ENCODE measurements around the gene COG1.

COG1 gene

DNA sequence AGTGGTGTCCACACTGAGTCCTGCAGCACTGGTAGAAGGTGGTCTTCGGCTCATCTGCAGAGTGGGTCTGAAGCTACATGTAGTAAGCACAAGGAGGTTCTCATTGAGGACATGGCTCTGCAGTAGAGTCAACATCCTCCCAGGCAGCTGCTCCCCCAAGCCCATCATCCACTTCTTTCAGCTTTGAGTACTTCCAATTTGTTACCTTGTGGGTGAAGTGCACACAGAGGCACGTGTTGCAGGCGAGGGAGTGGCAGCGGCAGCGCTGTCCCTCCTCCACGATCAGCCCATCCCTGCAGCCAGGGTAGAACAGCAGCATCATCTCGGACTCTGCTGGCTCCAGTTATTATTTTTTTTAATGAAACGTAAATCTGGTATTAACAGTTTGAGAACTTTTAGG, 29.8 kb upstream of the COG1 start:
- H3K27ac ChIP-seq, result no peak overlapping the region
- TF ChIP-seq, protein P1, sequence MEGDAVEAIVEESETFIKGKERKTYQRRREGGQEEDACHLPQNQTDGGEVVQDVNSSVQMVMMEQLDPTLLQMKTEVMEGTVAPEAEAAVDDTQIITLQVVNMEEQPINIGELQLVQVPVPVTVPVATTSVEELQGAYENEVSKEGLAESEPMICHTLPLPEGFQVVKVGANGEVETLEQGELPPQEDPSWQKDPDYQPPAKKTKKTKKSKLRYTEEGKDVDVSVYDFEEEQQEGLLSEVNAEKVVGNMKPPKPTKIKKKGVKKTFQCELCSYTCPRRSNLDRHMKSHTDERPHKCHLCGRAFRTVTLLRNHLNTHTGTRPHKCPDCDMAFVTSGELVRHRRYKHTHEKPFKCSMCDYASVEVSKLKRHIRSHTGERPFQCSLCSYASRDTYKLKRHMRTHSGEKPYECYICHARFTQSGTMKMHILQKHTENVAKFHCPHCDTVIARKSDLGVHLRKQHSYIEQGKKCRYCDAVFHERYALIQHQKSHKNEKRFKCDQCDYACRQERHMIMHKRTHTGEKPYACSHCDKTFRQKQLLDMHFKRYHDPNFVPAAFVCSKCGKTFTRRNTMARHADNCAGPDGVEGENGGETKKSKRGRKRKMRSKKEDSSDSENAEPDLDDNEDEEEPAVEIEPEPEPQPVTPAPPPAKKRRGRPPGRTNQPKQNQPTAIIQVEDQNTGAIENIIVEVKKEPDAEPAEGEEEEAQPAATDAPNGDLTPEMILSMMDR (IDR thresholded peaks at IDR 0.05), result no peak
- TF ChIP-seq ZFX (IDR thresholded peaks at IDR 0.05; ENCODE audit: borderline replicate concordance), result no peak

DNA sequence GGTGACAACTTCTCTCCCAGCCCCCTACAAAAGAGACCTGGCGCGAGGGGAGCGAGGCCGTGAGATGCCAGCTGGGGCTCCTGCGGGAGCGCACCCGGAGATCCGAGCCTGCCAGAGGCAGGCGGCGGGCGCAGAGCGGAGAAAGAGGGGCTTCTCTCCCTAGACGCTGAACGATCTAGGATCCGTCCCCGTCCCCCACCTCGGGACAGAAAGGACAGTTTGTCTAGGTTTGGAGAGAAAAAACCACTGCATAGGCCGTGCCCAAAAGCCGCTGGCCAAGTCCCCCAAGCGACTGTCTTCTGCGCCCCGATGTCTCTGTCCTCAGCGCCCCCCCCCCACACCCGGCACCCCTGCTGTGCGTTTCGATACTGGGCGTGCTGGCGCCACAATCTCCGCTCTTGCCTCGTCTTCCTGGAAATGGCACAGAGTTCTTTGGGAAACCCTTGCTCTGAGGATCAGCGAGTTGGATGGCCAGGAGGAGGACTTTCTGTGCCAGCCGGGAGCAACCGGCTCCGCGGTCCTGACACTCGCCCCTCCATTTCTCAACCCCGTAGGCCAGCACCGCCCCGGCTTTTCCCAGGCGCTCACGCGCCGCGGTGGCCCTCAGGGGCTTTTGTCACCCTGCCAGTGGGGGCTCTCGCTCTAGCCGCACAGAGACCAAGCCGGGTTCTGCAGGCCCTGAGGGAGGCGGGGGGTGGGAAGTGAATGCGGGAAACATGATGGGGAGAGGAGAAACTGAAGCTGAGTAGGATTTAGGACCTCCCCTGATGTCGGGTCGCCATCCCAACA, 27.0 kb upstream of the COG1 start:
- TF ChIP-seq, protein P1 (IDR thresholded peaks at IDR 0.05), result no peak
- no peak for TF ChIP-seq ZFX (IDR thresholded peaks at IDR 0.05; ENCODE audit: borderline replicate concordance)
- H3K27ac ChIP-seq, result no peak overlapping the region

DNA sequence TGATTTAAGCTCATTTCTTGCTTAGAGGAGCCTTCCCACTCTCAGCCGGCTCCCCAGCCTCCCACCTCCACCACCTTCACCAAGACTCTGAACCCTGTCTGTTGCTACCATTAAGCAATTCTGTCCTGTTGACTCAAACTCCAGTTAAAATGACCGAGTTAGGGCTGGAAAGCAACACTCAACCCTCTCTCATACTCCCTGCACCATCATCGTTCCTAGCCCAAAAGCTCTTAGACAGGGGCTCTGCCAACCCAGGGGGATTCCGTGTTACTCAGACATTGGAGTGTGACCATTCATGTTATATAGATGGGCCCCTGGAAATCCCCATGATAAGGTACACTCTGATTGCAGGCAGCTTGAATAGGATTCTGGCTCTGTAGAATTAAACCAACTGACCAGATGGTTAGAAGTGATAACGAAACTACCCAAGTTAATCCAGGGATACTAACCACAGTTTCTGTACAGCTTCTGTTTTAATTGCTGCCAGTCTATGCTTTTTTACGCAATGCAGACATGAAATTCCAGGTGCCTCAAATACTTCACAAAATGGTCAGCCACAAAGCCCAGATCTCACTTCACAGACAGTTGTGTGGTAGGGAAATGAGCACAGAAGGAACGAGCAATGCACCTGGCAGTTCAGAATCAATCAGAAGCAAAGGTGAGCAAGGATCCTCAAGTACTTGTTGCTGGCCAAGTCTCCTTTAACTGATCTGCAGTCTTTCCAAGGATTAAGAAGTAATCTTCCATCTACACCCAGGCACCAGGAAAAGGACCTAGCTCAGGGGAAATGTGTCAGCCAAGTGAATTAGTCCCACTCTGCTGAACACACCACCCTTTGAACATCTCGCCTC, 25.9 kb upstream of the COG1 start:
- no peak overlapping the region for H3K27ac ChIP-seq
- no peak for TF ChIP-seq ZFX (IDR thresholded peaks at IDR 0.05; ENCODE audit: borderline replicate concordance)
- TF ChIP-seq, protein P1 (IDR thresholded peaks at IDR 0.05), result no peak

DNA sequence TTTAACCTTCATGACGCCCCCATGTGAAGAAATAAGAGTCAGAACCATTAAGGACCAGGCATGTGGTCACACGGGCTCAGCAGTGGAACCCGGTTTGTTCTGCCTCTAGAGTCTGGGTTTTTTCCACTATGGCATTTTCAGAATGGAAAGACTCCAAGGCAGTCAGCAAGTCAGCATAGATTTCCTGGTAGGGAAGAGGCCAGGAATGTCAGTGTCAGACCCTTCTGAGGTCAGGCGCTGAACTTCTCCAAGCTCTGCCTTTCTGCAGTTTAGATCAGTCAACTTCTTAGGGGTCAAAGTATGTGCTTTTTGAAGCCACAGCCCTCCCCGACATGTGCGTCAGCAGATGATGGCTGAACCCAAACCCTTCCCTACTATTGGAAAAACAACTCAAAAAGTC, 24.2 kb upstream of the COG1 start:
- H3K27ac ChIP-seq, result no peak overlapping the region
- TF ChIP-seq, protein P1 (IDR thresholded peaks at IDR 0.05), result no peak
- TF ChIP-seq ZFX (IDR thresholded peaks at IDR 0.05; ENCODE audit: borderline replicate concordance), result no peak

DNA sequence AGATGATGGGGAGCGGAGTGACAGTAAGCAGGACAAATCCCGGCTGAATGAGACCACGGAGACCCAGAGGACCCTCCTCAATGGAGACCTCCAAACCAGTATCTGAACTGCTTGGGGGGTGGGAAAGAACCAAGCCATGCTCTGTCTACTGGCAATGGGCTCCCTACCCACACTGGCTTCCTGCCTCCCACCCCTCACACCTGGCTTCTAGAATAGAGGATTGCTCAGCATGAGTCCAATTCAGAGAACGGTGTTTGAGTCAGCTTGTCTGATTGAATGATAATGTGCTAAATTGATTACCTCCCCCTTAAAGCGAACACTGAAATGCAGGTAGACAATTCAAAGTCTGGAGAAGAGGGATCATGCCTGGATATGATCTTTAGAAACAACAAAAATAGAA, 22.5 kb upstream of the COG1 start:
- H3K27ac ChIP-seq, result no peak overlapping the region
- TF ChIP-seq, protein P1 (IDR thresholded peaks at IDR 0.05), result no peak
- TF ChIP-seq ZFX (IDR thresholded peaks at IDR 0.05; ENCODE audit: borderline replicate concordance), result no peak

DNA sequence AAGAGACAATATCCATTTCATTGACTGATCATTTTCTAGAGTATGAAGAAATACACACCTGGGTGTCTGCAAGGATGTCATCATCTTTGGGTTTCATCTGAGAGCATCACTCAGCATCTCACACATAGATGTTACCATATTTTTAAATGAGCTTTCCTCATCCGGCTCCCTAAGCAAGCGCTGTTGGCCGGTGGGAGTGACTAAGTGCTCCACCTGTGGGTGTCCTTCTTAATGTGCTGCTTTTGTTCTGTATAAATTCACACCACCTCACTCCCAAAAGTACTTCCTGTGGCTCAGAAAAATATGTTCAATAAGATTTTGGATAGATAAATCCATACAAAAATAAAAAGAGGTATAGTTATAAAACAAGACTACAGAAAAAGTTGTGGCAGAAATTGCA, 20.6 kb upstream of the COG1 start:
- TF ChIP-seq ZFX (IDR thresholded peaks at IDR 0.05; ENCODE audit: borderline replicate concordance), result no peak
- TF ChIP-seq, protein P1 (IDR thresholded peaks at IDR 0.05), result no peak
- no peak overlapping the region for H3K27ac ChIP-seq

DNA sequence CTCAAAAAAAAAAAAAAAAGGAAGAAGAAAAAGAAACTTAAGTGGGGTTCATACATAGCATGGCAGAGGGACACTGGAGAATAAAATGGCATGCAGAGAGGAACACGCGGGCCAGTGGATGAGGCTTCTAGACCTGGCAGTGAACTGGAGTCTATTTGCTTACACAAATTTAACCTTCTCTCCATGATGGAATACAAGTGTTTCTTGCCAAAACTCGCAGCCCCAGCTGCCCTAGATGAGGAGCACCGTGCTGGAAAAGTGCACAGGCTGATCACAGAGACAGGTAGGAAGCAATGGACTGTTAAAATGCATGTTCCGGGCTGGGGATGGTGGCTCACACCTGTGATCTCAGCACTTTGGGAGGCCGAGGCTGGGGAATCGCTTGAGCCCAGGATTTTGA, 18.7 kb upstream of the COG1 start:
- no peak overlapping the region for H3K27ac ChIP-seq
- no peak for TF ChIP-seq ZFX (IDR thresholded peaks at IDR 0.05; ENCODE audit: borderline replicate concordance)
- TF ChIP-seq, protein P1 (IDR thresholded peaks at IDR 0.05), result no peak

Measured in 22Rv1 (cell line).